Stimulated activated CD8-positive, alpha-beta memory T cell treated with anti-CD3 and anti-CD28 coated beads, Interleukin-7, amount 100 ng/mL, for 4 hours (primary cell): ENCODE results near the gene TTBK1.

Experiments used
- DNase-seq, 2 donors: peaks; one replicate each; pipeline ENCODE4 v3.0.0-alpha.2; 2020; ENCODE audit warnings: low read depth in 2 of 2

Gene TTBK1

GRCh38 chr6:43304882-43305281, 61.6 kb downstream of the TTBK1 start:
- no peak for DNase-seq

GRCh38 chr6:43306086-43306485, 62.8 kb downstream of the TTBK1 start:
- DNase-seq, result no peak

GRCh38 chr6:43307451-43308100, 64.3 kb downstream of the TTBK1 start:
- no peak for DNase-seq

- peak; percentile 19 to 39 for DNase-seq
Observed at GRCh38 chr6:43308101-43308989, 65.1 kb downstream of the TTBK1 start, which contains the start of gene CRIP3. Gene CRIP3, minus strand, starts transcription at chr6:43308826. Its CDS starts 34 bp downstream, at chr6:43308792.

GRCh38 chr6:43308990-43309477, 65.8 kb downstream of the TTBK1 start:
- DNase-seq, result no peak

GRCh38 chr6:43310134-43310533, 66.9 kb downstream of the TTBK1 start:
- no peak for DNase-seq

GRCh38 chr6:43310624-43311023, 67.3 kb downstream of the TTBK1 start:
- DNase-seq, result no peak

- no peak for DNase-seq
Observed at GRCh38 chr6:43311666-43312065, 68.4 kb downstream of the TTBK1 start.

GRCh38 chr6:43313813-43314212, 70.5 kb downstream of the TTBK1 start:
- DNase-seq, result no peak

- no peak for DNase-seq
Observed at GRCh38 chr6:43318011-43318410, 74.7 kb downstream of the TTBK1 start.

- DNase-seq, result no peak
Observed at GRCh38 chr6:43325876-43326275, 82.6 kb downstream of the TTBK1 start.

GRCh38 chr6:43328528-43328927, 85.2 kb downstream of the TTBK1 start:
- DNase-seq, result no peak

- no peak for DNase-seq
Observed at GRCh38 chr6:43331470-43331869, 88.2 kb downstream of the TTBK1 start.

GRCh38 chr6:43331891-43332290, 88.6 kb downstream of the TTBK1 start:
- DNase-seq, result no peak

GRCh38 chr6:43334466-43335095, 91.3 kb downstream of the TTBK1 start:
- no peak for DNase-seq

- DNase-seq, result no peak
Observed at GRCh38 chr6:43335469-43335868, 92.2 kb downstream of the TTBK1 start.

GRCh38 chr6:43336382-43336781, 93.1 kb downstream of the TTBK1 start:
- DNase-seq, result no peak
